CD4-positive, alpha-beta T cell treated with Interleukin-4 for 1 hour (primary cell): ENCODE data around the gene UQCRH.
"Not testable (repeated sequence)": the region's sequence is repeated elsewhere in the genome, so short reads cannot be mapped to it uniquely, and the experiment has no call there.

ENCODE experiments used
- DNase-seq, 2 donors: peaks; one replicate each; pipeline ENCODE4 v3.0.0-alpha.2; 2020 to 2022

Gene UQCRH

DNA sequence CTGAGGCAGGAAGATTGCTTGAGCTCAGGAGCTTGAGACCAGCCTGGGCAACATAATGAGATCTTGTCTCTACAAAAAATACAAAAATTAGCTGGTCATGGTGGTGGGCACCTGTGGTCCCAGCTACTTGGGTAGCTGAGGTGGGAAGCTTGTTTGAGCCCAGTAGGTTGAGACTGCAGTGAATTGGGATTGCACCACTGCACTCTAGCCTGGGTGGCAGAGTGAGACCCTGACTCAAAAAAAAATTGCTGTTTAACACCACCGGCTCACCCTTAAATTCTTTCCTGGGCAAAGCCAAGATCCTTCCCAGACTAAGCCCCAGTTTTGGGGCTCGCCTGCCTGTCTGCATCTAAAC lies 30.5 kb downstream of the UQCRH start:
- no peak for DNase-seq

DNA sequence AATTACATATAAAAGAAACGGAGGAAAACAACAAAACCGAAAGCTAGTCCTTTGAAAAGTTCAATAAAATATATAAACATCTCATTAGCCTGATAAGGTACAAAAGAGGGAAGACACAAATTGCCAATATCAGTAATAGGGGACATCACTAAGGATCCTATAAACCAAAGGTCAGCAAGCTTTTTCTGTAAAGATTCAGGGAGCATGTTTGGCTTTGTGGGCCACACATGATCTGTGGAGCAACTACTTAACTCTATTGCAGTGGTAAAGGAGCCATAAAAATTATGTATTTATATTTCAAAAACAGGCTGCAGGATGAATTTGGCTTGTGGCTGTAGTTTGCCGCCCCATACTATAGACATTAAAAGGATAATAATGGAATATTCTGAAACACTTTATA lies 31.6 kb downstream of the UQCRH start:
- no peak for DNase-seq

DNA sequence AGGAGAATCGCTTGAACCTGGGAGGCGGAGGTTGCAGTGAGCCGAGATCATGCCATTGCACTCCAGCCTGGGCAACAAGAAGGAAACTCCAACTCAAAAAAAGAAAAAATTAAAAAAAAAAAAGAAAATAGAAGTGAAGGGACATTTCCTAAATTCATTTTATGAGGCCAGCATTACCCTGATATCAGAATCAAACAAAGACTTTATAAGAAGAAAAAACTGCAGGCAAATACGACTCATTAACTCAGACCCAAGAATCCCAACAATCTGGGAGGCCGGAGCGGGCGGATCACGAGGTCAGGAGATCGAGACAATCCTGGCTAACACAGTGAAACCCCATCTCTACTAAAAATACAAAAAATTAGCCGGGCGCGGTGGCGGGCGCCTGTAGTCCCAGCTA lies 33.9 kb downstream of the UQCRH start:
- DNase-seq: not testable (repeated sequence)

DNA sequence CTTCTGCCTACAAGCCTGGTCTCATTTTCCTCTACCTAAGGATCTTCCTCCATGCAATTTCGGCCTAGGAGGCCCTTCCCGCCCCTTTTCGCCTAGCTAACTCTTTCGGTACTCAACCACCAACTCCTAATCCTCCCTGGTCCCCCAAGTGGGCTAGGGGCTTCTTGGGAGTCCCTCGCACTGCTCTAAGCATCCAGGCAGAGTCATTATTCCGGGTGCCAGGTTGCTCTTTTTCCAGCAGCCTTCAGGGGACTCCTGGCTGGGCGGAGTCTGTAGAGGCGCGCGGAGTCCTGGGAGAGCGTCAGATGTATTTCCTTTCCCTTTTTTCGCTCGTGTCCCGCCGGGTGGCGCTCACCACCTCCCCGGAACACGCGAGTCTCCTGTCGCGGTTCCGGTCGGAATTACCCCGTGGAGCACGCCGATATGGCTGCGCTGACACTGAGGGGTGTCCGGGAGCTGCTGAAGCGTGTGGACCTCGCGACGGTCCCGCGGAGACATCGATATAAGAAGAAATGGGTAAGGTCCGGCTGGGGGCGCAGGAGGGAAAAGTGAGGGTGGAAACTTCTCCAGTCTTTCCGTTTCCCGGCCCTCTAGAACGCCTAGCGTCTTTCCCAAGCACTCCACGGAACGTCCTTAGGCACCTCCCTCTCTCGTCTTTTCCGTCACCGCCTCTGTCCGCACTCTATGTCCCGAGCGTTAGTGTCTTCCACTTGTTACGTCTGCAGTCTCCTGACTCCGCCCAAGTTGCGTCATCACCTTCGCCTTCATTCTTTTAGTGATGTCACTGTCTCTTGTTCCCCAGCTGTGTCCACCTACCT lies 37.1 kb downstream of the UQCRH start, which contains the start of gene NSUN4:
Gene NSUN4, plus strand, starts transcription at position 404 of the 818 bp plus-strand sequence. Its CDS starts 20 bp downstream, at position 424.
- peak; percentile 89 to 91 for DNase-seq

DNA sequence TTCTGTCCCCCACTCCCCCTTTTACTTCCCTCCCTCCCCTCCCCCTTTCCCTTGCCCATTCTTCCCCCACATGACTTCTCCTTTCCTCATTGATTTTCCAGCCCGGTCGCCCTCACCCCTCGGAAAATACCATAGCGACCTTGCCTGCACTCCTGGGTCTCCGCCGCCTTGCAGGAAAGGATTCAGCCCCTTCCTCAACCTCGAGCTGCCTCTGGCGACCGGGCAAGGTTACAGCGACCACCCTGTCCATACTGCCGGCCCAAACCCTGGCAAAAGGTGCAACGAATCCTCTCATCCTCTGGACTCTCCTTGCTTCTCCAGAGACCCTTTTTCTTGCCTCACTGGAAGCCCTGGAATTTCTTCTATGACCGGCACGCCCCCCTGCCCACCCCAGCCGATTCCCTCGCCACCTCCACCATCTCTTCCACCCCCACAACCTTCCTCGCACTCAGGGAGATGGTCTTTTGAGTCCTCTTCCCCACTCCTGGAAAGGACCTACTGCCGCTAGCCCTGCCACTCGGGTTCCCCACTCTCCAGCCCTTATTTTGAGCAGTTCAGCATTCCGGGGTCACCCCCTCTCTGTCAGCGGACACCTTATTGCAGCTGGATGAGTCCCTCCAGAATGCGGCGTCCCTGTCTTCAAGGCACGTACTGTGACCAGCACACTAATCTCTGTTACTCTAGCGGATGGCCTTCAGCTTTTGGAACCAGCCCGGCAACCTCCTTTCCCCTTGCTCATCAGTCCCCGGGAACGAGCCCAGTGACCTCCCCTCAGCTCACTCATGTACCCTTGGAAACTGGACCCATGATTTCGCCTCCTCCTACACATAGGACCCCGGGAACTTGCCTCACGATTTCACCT lies 38.0 kb downstream of the UQCRH start:
- no peak for DNase-seq

DNA sequence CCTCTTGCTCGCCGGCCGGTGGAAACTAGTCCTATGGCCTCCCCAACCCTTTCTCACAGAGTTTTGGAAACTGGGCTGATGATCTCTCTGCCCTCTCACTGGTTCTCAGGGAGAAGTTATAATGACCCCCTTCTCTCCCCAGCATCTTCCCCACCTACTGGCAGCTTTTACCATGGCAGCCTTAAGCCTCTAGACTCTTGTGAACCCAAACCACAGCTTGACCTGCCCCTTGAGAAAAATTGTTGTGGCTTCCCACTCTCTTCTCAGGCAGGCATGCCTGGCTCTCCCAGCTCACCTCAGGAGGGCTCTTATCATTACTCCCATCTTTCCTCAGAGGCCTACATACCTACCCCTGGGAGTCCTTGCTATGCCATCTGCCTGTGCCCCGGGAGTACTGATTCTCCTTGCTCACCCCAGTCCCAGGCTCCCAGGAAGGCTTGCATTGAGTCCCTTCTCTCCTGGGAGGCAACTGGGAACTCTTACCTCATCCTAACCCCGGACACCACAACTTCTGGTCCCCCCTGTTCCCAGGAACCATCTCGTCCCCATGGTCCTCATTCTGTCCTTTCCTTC lies 38.7 kb downstream of the UQCRH start:
- DNase-seq: peak; percentile 35 to 38

DNA sequence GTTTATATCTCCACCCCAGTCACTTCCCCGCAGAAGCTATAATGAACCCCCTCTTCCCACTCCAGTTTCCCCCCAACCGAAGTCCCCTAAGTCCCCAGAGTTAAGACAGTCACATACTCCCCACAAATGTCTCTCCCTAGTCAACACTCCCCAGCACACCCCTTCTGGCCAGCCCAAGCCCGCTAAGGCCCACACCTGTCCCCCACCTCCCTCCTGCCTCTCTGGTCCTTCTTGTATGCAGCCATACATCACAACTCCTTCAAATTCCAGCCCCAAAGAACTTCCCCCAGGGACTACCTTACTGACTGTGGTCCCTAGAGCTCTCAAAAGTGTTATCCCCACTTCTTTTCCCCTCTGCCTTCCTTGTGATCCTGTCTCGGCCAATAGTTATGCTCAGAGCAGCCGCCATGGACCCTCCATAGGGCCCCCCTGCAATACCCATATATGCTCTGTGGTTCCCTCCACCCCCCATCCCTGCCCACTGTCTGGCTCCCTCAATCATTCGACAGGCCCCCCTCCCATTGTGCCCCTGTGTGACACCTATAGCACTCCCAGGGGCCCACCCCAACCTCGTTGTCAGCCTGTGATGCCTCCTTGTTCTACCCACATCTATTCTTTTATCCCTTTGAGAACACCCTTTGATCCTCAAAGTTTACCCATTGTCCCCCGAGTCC lies 39.3 kb downstream of the UQCRH start:
- DNase-seq: no peak

DNA sequence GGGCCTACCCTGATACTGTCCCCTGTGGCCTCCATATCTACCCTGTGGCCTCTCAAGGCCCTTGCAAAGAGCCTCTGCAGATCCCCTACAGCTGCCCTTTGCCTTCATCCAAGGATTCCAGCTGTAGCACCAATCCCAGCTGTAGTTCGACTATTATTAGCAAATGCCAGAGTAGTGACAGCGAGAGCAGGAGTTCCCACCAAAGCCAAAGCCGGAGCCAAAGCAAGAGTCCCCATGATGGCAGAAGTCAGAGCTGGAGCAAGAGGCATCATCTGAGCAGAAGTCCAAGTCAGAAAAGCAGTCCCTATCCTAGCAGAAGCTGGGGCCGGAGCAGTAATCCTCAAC lies 39.8 kb downstream of the UQCRH start:
- DNase-seq: no peak

DNA sequence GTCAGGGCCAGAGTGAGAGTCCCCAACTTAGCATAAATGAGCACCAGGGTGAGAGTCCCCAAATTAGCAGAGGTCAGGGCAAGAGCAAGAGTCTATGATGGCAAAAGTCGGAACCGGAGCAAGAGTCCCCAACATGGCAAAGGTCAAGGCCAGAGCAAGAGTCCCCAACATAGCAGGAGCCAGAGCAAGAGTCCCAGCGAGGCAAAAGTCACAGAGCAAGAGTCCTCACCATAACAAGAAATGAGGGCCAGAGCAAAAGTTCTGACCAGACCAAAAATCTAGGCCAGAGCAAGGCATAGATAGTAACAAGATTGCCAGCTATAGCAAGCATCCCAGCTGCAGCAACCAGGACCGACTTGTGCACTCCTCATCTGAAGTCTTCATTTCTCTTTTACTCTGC lies 40.2 kb downstream of the UQCRH start:
- no peak for DNase-seq

DNA sequence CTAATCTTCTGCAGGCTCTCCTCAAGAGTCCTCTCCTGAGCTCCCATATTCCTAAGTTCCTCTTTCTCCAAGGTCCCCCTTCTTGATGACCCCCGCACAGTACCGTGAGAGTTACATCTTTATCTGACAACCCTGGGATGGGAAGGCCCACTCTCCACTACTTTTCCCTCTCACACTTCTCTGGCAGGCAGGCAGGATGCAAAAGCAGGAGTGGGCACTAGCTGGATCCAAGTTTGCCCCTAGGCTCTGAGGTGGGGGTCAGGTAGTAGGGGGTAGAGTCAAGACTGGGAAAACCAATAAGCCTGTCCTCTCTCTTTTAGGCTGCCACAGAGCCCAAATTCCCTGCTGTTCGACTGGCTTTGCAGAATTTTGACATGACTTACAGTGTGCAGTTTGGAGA lies 41.0 kb downstream of the UQCRH start:
- no peak for DNase-seq

DNA sequence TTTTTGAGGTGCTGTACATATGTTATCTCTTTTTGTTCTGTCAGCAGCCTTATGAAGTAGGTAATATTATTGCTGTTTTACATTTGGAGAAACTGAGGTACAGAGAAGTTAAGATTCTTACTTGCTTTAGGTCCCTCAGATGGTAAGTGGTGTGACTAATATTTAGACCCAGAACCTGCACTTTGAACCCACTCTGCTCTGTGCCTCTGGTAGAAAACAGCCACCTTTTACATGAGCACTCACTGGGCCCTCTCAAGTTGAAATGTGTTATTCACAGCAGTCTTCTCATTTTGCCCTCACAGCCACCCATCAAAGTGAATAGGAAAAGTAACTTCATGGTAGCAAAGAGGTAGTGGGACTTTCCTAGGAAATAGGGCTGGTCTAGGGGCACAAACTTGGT lies 41.8 kb downstream of the UQCRH start:
- DNase-seq: no peak

DNA sequence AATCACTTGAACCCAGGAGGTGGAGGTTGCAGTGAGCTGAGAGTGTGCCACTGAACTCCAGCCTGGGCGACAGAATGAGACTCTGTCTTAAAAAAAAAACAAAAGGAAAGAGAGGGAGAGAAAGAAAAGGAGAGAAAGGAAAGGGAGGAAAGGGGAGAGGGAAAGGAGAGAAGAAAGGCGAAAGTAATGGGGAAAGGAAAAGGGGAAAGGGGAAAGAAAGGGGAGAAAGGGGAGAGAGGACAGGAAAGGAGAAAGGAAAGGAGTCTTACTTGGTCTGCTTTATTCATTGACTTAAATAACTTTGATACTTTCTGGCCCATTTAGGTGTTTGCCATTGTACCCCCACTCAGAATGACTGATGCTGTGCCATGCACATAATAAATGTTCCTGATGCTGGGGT lies 48.9 kb downstream of the UQCRH start:
- DNase-seq: no peak

DNA sequence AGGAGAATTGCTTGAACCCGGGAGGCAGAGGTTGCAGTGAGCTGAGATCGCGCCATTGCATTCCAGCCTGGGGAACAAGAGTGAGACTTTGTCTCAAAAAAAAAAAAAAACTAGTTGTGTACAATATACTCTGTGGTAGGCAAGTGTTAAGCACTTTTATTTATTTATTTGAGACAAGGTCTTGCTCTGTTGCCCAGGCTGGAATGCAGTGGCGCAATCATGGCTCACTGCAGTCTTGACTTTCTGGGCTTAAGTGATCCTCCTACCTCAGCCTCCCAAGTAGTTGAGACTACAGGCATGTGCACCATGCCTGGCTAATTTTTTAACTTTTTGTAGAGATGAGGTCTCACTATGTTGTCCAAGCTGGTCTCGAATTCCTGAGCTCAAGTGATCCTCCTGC lies 52.4 kb downstream of the UQCRH start:
- DNase-seq: not testable (repeated sequence)

DNA sequence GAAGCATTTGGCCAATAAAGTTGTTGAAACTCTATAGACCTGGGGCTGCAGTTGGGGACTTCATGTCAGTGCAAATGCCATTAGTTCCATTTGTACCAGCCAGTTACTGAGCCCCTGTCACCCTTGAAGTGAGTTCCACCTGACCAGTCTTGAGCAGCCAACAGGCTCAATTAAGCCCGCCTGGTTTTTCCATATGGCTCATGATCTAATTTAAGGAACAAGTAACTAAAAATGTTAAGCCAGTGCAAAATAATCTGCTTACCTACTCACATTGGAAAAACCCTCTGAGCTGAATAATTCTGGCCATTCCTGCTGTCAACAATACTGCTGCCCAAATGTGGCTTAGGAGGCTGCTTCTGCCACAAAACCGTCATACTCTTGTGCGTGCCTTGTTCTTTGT lies 58.7 kb downstream of the UQCRH start:
- DNase-seq: no peak

DNA sequence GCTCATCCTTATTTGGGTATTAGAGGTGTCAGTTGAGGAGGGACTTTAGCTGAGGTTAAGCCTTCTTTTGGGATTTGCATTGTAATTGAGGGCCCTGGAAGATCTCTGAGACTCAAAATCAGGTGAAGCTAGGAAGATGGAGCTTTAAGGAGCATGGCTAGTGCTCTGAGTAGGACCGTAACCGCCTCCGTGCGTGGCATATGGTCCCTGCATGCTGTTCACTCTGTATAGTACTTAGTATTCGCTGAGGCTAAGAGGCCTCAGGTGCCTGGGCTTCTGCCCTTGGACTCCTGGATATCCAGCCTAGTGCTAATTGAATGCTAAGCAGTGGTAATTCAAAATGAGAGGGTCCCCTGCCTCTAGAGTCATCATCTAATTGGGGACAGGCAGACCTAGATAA lies 59.6 kb downstream of the UQCRH start:
- DNase-seq: no peak

DNA sequence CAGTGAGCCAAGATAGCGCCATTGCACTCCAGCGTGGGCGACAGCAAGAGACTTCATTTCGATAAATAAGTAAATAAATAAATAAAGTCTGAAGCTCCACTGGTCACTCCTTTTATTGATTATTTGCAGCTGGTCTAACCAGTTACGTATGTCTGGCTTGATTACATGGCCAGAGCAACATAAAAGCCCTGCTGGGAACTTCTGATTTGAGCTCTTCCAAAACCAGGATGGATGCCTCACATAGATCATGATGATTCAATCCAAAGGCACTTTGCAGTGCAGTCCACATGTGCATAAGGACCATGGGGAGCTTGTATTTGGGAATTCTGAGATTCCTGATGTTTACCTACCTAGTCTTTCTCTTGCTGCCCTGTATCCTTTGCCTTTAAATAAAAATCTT lies 61.1 kb downstream of the UQCRH start:
- DNase-seq: no peak

DNA sequence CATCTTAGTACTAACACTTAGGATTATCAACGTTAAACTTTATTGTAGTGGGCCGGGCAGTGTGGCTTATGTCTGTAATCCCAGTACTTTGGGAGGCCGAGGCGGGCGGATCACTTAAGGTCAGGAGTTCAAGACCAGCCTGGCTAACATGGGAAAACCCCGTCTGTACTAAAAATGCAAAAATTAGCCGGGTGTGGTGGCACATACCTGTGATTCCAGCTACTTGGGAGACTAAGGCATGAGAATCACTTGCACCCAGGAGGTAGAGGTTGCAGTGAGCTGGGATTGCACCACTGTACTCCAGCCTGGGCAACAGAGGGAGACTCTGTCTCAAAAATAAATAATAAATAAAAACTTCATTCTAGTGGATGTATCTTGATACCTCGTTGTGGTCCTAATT lies 62.3 kb downstream of the UQCRH start:
- not testable (repeated sequence) for DNase-seq
